PC-9 (cell line): ENCODE results near the gene CYB5A.

Experiments
- EZH2 ChIP-seq: fragments of 200-600 bp; sonication (generic); IDR thresholded peaks from 2 replicates; pipeline ENCODE4 v1.8.0; 2017; ENCODE audit warnings: antibody characterized with exemption, low read depth
- TF ChIP-seq, protein P1 (sequence below): fragments of 200-600 bp; sonication (generic); conservative IDR thresholded peaks from 2 replicates; pipeline ENCODE4 v1.6.1; 2017; ENCODE audit warnings: mixed run types, antibody characterized with exemption, mild to moderate bottlenecking, moderate library complexity

DNA sequence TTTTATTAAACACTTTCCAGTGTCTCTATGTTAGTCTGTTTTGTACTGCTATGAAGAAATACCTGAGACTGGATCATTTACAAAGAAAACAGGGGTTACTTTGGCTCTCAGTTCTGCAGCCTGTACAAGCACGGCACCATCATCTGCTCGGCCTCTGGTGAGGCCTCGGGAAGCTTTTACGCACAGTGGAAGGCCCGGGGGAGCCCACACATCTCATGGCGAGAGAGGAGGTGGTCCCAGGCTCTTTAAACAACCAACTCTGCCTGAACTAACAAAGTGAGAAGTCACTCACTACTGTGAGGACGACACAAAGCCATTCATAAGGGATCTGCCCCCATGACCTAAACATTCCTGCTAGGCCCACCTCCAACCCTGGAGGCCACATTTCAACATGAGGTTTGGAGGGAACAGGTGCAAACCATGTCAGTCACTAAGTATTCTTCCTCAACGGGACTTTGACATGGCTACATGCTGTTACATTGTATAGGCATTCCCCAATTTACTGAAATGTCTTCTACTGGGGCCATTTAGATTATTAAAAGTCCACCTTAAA lies 26.1 kb downstream of the CYB5A start:
- TF ChIP-seq, protein P1, sequence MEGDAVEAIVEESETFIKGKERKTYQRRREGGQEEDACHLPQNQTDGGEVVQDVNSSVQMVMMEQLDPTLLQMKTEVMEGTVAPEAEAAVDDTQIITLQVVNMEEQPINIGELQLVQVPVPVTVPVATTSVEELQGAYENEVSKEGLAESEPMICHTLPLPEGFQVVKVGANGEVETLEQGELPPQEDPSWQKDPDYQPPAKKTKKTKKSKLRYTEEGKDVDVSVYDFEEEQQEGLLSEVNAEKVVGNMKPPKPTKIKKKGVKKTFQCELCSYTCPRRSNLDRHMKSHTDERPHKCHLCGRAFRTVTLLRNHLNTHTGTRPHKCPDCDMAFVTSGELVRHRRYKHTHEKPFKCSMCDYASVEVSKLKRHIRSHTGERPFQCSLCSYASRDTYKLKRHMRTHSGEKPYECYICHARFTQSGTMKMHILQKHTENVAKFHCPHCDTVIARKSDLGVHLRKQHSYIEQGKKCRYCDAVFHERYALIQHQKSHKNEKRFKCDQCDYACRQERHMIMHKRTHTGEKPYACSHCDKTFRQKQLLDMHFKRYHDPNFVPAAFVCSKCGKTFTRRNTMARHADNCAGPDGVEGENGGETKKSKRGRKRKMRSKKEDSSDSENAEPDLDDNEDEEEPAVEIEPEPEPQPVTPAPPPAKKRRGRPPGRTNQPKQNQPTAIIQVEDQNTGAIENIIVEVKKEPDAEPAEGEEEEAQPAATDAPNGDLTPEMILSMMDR, result no peak
- no peak for TF ChIP-seq EZH2
